ENCODE results near the gene RAD51B. TPM values are rescaled to one million over a fixed set of nuclear protein-coding genes. Genes with fewer than 3 reads are reported as not detected.

RAD51B gene
- total RNA-seq, 1 experiment from 2014 or later: 16.7 TPM

DNA sequence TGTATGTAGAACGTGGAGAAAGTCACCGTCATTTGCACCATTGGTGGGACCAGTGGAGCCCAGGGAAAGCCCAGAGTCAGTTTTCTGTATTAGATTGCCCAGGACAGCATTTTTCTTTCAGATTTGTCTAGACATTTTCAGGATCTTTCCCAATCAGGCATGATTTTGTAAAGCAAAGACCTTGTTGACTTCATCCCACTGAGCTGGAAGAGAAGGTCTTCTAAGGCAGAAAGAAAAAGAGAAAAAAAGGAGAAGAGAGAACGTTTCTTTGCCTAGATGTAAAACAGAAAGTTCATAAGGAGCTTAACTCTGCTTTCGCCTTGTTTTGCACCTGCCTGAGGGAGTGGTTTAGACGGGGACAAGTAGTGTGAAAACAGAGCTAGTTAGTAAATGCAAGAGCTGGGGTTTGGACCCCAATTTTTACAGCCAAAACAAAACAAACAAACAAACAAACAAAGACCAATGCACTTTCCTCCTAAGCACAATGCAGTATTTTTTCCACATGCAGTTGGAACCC is 700.1 kb downstream of the RAD51B start:
- Histone ChIP-seq H3T11ph (ENCODE audit: low read length) (no peak overlapping the region), H2BK15ac (ENCODE audit: low read depth, low read length) (no peak overlapping the region), H3K9ac (ENCODE audit: extremely low read depth, insufficient read length, low read length) (no peak overlapping the region), H4K5ac (ENCODE audit: insufficient read length, low read depth, low read length) (no peak overlapping the region), H2AFZ (ENCODE audit: low read length) (no peak overlapping the region), H2AK5ac (ENCODE audit: insufficient read length, low read length) (no peak overlapping the region), H3K4me2 (ENCODE audit: insufficient read depth, insufficient read length, low read length) (no peak overlapping the region), H3K56ac (ENCODE audit: insufficient read length, low read depth, low read length) (no peak overlapping the region), H3K9me3 (ENCODE audit: control insufficient read depth, low read depth, low read length) (no peaks in the 10 kb centered on the region), H2BK120ac (ENCODE audit: low read depth, low read length, poor library complexity, severe bottlenecking) (no peak overlapping the region), H3K79me2 (ENCODE audit: insufficient read depth, low read length) (no peaks in the 10 kb centered on the region), H2BK12ac (ENCODE audit: insufficient read length, low read depth, low read length) (no peak overlapping the region), H3K14ac (ENCODE audit: insufficient read depth, low read length) (no peak overlapping the region), H3K79me1 (ENCODE audit: insufficient read depth, low read depth, low read length, poor library complexity, severe bottlenecking) (no peaks in the 10 kb centered on the region), H3K23ac (ENCODE audit: insufficient read length, low read depth, low read length) (no peak overlapping the region), H3K27me3 (ENCODE audit: insufficient read depth, low read length) (no peaks in the 10 kb centered on the region), H3K18ac (ENCODE audit: insufficient read length, low read depth, low read length) (no peak overlapping the region), H3K4me1 (ENCODE audit: insufficient read depth, low read length) (peaks cover 4% of the 10 kb centered on the region; the same call in 1 of the 2 replicates), H4K91ac (ENCODE audit: insufficient read length, low read depth, low read length) (no peak overlapping the region), H3K27ac (ENCODE audit: insufficient read length, low read depth, low read length) (no peak overlapping the region), H3K23me2 (ENCODE audit: insufficient read length, low read depth, low read length, poor library complexity, severe bottlenecking) (no peaks in the 10 kb centered on the region), H3K4ac (ENCODE audit: low read depth, low read length) (no peak overlapping the region), H4K8ac (replicated peaks; ENCODE audit: insufficient read length, low read depth, low read length) (no peak overlapping the region), H2BK20ac (ENCODE audit: low read depth, low read length, poor library complexity, severe bottlenecking) (no peak overlapping the region), H2BK5ac (ENCODE audit: insufficient read length, low read length) (no peak overlapping the region), H4K20me1 (ENCODE audit: control insufficient read depth, insufficient read depth, insufficient read length) (no peaks in the 10 kb centered on the region)
- Mint-ChIP-seq H3K27ac (no peak overlapping the region; a peak in 1 of 7 replicates), H3K4me3 (no peak overlapping the region), H3K36me3 (ENCODE audit: insufficient read depth in 1 of 3, low read depth in 3 of 3) (peaks cover 0 to 7% (median 4%) of the 10 kb centered on the region in 3 experiments; a peak in 5 of 7 replicates), H3K4me1 (peaks cover 47 to 48% of the 10 kb centered on the region in 2 experiments), H3K27me3 (ENCODE audit: low read depth) (no peaks in the 10 kb centered on the region), H3K9me3 (no peaks in the 10 kb centered on the region; a peak in 1 of 5 replicates)
- DNase-seq: no peak
- TF ChIP-seq, protein P1, sequence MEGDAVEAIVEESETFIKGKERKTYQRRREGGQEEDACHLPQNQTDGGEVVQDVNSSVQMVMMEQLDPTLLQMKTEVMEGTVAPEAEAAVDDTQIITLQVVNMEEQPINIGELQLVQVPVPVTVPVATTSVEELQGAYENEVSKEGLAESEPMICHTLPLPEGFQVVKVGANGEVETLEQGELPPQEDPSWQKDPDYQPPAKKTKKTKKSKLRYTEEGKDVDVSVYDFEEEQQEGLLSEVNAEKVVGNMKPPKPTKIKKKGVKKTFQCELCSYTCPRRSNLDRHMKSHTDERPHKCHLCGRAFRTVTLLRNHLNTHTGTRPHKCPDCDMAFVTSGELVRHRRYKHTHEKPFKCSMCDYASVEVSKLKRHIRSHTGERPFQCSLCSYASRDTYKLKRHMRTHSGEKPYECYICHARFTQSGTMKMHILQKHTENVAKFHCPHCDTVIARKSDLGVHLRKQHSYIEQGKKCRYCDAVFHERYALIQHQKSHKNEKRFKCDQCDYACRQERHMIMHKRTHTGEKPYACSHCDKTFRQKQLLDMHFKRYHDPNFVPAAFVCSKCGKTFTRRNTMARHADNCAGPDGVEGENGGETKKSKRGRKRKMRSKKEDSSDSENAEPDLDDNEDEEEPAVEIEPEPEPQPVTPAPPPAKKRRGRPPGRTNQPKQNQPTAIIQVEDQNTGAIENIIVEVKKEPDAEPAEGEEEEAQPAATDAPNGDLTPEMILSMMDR (conservative IDR thresholded peaks at IDR 0.05): no peak
- WGBS (ENCODE audit: extremely low coverage, insufficient read length, low lambda C conversion rate): no CpG with 5 or more reads among the region's 5 CpGs
